Stimulated activated memory B cell treated with anti-CD40 and anti-IgM and Interleukin-4, amounts not matched to agents 10 μg/mL and 1 μg/mL and 100 μg/mL, for 72 hours (primary cell): ENCODE results near the gene ADAP1.

ENCODE experiments used
- ATAC-seq: fragments of 150-1000 bp; cut with Tn5 transposase; 2 replicates; pipeline ENCODE4 v1.10.0; 2021
- H3K27ac Mint-ChIP-seq: one replicate; pipeline ENCODE4 v1.8.0; 2022; ENCODE audit warnings: mild to moderate bottlenecking, mixed read lengths
- H3K27me3 Mint-ChIP-seq: one replicate; pipeline ENCODE4 v1.8.0; 2022; ENCODE audit warnings: mixed read lengths
- H3K36me3 Mint-ChIP-seq: one replicate; pipeline ENCODE4 v1.8.0; 2022; ENCODE audit warnings: mixed read lengths
- H3K4me1 Mint-ChIP-seq: one replicate; pipeline ENCODE4 v1.8.0; 2022; ENCODE audit warnings: mixed read lengths
- H3K4me3 Mint-ChIP-seq: one replicate; pipeline ENCODE4 v1.8.0; 2022; ENCODE audit warnings: mild to moderate bottlenecking, moderate library complexity, mixed read lengths
- H3K9me3 Mint-ChIP-seq: one replicate; pipeline ENCODE4 v1.8.0; 2022; ENCODE audit warnings: mixed read lengths

Gene ADAP1

DNA sequence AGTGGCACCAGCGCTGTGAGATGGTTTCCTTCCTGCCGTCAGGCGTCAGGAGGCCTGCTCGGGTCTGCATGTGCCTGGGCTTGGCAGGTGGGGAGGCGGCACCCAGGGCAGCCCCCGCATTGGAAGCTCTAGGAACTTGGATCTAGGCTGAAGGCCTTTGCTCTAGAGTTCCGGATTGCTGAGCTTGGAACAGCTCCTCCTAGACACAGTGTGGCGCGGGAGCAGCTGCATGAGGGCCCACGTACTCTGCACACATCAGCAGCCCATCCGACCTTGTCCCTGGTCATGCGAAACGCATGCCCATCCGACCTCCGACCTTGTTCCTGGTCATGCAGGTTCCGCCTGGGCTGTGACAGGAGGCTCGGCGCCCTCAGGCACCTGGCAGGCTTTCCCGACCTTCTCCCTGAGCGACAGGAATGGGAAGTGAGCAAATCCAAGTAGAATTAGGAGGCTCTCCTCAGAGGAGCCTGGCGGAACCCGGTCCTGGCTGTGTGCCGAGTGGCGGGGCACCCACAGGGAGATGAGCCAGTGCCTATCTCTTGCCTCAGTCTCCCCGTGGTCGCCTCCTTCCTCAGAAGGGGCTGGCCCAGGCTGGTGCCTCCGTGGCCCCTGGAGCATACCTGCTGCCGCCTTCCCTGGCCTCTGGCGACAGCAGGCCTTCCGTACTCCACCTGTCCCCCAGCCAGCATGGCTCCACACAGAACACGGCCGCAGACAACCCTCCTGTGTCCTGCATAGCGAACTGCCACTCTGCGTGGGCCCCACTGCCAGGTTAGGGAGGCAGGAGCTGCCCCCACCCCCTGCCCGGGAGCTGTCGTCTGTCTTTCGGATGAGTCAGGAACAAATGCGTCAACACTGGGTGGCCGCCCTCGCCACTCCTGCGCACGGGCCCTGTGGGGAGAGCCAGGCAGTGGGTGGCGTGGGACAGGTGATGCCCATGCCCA is 66.1 kb downstream of the ADAP1 start:
- Mint-ChIP-seq H3K27ac (peak overlapping the region; percentile 74), H3K4me1 (peaks cover 22% of the 10 kb centered on the region), H3K4me3 (no peak overlapping the region), H3K36me3 (peaks cover 59% of the 10 kb centered on the region), H3K9me3 (peaks cover 8% of the 10 kb centered on the region), H3K27me3 (no peaks in the 10 kb centered on the region)
- ATAC-seq: no peak

DNA sequence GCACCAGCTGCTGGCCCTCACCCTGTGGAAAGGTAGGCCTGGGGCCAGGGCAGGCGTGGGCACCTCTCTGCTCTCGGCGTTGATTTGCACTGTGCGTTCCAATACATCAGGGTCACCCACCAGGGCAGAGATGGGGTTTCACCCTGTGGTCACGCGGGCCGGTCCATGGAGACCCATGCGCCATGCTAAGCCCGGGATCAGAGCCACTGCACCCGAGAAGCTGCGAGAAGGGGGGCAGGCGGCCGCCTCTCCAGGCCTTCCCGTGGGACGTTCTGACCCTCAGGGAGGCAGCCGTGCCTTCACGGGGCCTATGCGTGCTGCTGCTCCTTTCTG is 67.0 kb downstream of the ADAP1 start:
- peaks cover 2% of the 10 kb centered on the region for H3K9me3 Mint-ChIP-seq
- H3K27ac Mint-ChIP-seq: no peak overlapping the region
- peaks cover 16% of the 10 kb centered on the region for H3K4me1 Mint-ChIP-seq
- H3K27me3 Mint-ChIP-seq: no peaks in the 10 kb centered on the region
- H3K36me3 Mint-ChIP-seq: peaks cover 50% of the 10 kb centered on the region
- H3K4me3 Mint-ChIP-seq: no peak overlapping the region
- ATAC-seq: no peak

DNA sequence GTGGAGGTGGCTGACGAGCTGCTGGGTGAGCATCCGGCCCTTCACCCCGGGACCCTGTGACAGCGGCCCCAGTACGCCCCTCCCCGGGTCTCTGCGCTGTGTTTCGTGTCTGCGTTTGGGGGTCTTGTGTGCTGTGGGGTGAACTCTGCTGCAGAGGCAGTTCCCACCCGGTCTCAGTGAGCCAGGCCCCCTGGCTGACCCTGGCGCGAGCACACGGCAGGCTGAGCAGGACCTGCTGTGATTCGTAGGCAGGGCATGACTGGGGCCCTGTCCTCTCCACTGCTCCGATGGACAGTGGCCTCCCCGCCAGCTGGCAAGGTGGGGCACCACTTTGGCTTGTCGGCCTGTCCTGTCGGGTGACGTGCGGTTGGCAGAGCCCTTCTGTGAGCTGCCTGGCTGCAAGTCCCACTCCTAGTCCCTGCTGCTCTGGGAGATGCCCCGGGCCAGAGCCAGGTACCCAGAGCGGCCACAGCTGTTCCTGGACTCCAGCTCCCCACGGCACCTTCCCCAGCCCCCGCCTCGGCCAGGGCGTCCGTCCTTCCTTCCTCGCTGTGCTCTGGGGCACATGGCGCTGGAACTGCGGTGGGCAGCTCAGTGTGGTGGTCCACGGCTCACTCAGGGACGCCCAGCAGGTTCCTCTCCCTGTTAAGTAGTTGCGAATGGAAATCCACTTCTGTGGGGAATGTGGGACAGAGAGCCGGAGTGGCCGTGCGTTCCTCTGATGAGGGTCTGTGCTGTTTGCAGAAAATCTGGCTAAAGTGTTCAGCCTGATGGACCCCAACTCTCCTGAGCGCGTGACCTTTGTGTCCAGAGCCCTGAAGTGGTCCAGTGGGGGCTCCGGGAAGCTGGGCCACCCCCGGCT is 67.6 kb downstream of the ADAP1 start:
- Mint-ChIP-seq H3K27me3 (no peaks in the 10 kb centered on the region), H3K27ac (no peak overlapping the region), H3K36me3 (peaks cover 44% of the 10 kb centered on the region), H3K4me3 (no peak overlapping the region), H3K9me3 (no peaks in the 10 kb centered on the region), H3K4me1 (peaks cover 18% of the 10 kb centered on the region)
- ATAC-seq: no peak

GRCh38 chr7:885893-886625 is 68.4 kb downstream of the ADAP1 start:
- no peak for ATAC-seq
- no peaks in the 10 kb centered on the region for H3K27me3 Mint-ChIP-seq
- H3K36me3 Mint-ChIP-seq: peaks cover 36% of the 10 kb centered on the region
- H3K4me3 Mint-ChIP-seq: no peak overlapping the region
- H3K9me3 Mint-ChIP-seq: no peaks in the 10 kb centered on the region
- peaks cover 20% of the 10 kb centered on the region for H3K4me1 Mint-ChIP-seq
- H3K27ac Mint-ChIP-seq: no peak overlapping the region

DNA sequence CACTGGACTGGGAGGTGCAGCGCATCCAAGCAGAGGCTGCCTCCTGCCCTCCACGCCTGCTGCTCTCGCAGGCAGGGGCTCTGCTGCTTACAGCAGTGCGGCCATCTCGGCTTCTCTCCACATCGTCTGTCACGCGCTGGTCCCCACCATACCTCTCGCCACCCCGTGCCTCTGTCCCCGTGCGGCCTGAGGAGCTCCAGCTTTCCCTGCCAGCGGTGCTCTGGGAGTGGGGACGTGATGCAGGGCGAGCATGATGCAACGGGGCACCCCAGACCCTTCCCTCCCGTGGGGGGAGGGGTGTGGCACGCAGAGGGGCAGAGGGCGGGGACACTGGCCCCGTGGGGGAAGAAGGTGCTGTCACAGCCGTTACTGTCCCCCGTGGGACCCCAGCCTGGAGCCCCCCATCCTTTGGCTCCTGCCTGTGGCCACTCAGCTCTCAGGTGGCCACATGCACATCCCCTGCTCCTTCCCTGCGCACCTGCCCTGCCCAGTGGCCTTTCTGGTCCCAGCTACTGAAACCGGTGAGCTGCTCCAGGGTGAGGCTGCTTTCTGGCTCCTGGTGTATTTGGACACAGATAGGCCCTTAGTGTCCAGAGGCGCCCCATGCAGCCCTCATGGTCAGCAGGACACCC is 69.1 kb downstream of the ADAP1 start:
- Mint-ChIP-seq H3K4me3 (no peak overlapping the region), H3K36me3 (peaks cover 29% of the 10 kb centered on the region), H3K27ac (no peak overlapping the region), H3K4me1 (peaks cover 20% of the 10 kb centered on the region), H3K27me3 (no peaks in the 10 kb centered on the region), H3K9me3 (no peaks in the 10 kb centered on the region)
- ATAC-seq: no peak

- Mint-ChIP-seq H3K4me1 (peaks cover 19% of the 10 kb centered on the region), H3K9me3 (no peaks in the 10 kb centered on the region), H3K4me3 (no peak overlapping the region), H3K36me3 (peaks cover 26% of the 10 kb centered on the region), H3K27ac (no peak overlapping the region), H3K27me3 (no peaks in the 10 kb centered on the region)
- ATAC-seq: no peak
These were observed 70.1 kb downstream of the ADAP1 start for GRCh38 chr7:884191-885003.

DNA sequence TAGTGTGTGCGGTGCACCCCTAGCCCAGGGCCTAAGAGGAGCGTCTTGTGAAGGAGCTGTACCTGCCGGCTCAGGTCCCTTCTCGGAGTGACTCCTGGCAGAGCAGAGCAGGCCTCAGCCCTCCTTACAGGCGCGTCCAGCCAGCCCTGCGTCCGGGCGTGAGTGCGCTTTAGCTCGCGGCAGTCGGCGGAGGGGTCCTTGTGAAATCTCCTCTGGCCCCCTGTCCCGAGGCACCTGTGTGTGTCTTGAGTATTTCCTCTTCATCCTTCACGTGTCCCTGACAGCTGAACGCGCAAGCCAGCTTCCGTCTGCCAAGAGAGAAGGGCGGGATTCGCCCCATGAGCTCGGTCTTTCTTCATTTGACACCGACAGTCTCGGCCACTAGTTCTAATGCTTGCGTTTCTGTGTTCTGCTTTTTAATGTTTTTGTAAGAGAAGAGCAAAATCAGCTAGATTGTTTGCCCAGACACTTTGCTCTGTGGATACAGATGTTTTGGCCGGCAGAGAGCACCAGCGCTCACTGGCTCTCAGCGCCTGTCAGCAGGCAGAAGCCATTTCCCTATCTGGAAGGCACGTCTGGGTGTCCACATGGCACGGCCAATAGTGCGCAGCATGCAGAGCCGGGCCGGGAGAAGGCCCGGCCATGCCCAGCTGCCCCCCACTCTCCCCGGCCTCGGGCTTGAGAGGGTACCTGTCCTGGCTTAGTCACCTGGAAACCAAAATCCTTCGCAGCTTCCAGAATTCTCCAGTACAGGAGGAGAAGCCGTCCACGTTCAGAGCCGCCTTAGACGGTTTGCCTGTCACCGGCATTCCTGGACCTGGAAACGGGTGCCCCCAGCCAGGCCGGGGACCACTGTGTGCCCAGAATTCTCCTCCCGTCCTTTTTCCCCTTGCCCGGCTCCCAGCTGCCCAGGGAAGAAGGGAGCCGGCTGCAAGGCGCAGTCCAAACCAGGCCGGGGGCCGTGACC is 71.1 kb downstream of the ADAP1 start:
- Mint-ChIP-seq H3K4me3 (no peak overlapping the region), H3K27ac (no peak overlapping the region)

GRCh38 chr7:882336-883035 is 72.0 kb downstream of the ADAP1 start:
- Mint-ChIP-seq H3K36me3 (peaks cover 7% of the 10 kb centered on the region), H3K27me3 (no peaks in the 10 kb centered on the region), H3K27ac (no peak overlapping the region), H3K9me3 (no peaks in the 10 kb centered on the region), H3K4me3 (no peak overlapping the region), H3K4me1 (peaks cover 29% of the 10 kb centered on the region)
- ATAC-seq: no peak

More for the DNA sequence above, 71.1 kb downstream of the ADAP1 start:
- Mint-ChIP-seq H3K36me3 (peaks cover 16% of the 10 kb centered on the region), H3K4me1 (peaks cover 20% of the 10 kb centered on the region), H3K9me3 (no peaks in the 10 kb centered on the region), H3K27me3 (no peaks in the 10 kb centered on the region)
- ATAC-seq: no peak

DNA sequence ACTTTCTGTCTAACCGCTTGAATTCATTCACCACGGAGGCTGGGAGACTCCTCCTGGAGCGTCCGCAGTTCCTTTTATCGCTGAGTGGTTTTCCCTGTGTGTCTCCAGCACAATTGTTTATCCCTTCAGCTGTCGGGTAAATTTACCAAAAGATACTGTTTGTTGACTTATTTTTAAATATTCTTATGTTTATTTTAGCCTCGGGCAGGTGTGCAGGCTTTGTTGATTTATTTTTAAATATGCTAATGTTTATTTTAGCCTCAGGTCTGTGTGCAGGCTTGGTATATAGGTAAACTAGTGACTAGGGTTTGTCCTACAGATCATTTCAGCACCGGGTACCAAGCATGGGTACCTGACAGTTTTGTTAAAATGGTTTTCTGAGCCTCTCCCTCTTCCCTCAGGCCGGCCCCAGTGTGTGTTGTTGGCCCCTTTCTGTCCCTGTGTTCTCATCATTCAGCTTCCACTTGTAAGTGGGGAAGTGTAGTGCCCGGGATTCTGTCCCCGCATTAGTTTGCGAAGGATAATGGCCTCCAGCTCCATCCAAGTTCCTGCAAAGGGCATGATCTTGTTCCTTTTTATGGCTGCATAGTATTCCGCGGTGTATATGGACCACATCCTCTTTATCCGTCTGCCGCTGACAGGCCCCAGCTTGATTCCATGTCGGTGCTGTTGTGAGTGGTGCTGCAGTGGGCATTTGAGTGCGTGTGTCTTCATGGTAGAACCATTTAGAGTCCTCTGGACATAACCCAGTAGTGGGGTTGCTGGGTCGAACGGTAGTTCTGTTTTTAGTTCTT is 72.8 kb downstream of the ADAP1 start:
- H3K27me3 Mint-ChIP-seq: no peaks in the 10 kb centered on the region
- no peaks in the 10 kb centered on the region for H3K36me3 Mint-ChIP-seq
- ATAC-seq: no peak
- H3K27ac Mint-ChIP-seq: no peak overlapping the region
- H3K9me3 Mint-ChIP-seq: no peaks in the 10 kb centered on the region
- no peak overlapping the region for H3K4me3 Mint-ChIP-seq
- peaks cover 36% of the 10 kb centered on the region for H3K4me1 Mint-ChIP-seq

DNA sequence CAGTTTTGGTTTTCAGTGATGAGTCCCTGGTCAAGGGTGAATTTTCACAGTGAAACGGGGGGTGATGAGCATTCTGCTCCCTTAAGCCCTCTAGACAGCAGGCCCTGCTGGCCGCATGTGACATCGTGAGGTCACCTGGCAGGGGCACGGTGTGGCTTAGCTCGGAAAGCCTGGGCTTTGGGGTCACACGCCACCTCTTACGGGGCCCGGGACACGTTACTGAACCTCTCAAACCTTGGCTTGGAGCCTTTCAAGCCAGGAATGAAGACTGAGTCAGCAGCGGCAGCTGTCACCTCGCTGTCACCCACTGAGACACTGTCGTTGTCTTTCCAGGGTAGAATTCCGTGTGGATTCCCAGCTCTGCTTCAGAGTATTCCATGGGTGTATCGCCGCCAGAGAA is 74.0 kb downstream of the ADAP1 start:
- no peaks in the 10 kb centered on the region for H3K9me3 Mint-ChIP-seq
- H3K27ac Mint-ChIP-seq: no peak overlapping the region
- H3K4me3 Mint-ChIP-seq: no peak overlapping the region
- no peaks in the 10 kb centered on the region for H3K27me3 Mint-ChIP-seq
- peaks cover 36% of the 10 kb centered on the region for H3K4me1 Mint-ChIP-seq
- ATAC-seq: no peak
- no peaks in the 10 kb centered on the region for H3K36me3 Mint-ChIP-seq

DNA sequence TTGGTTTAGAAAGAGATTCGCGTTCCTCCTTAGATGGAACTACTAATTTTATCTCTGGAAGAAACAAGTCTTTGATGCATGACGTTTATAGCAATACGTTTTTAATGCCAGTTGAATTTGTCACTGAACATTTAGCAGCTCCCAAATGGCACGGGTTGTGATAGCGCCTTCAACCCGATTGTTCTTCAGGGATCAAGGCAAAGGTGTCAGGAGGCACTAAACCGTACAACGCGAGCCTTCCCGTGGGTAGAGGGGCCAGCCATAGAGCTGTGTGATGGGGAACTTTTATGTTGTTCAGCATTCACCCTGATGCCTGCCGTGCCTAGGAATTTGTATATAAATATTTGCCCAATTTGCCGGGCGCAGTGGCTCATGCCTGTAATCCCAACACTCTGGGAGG is 74.8 kb downstream of the ADAP1 start:
- no peak overlapping the region for H3K4me3 Mint-ChIP-seq

DNA sequence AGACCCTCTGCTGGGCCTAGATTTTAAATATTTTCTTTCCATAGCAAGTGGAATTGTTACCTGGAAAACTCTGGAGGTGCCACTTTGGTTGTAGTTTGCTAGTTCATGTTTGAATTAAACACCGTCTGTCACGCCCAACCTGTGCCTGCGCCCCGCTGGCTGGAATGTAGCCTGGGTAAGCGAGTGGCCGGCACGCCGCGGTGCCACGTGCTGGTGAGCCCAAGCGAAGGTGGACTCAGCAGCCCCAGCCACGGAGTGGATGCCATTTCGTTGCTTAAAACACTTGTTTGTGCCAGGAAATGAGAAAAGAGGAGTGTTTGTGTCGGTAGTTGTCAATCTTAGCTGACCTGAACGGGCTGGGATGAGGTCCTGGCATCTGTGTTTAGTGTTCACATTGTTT is 75.4 kb downstream of the ADAP1 start:
- H3K27ac Mint-ChIP-seq: no peak overlapping the region
- peaks cover 31% of the 10 kb centered on the region for H3K4me1 Mint-ChIP-seq
- peak overlapping the region; percentile 25 for H3K4me3 Mint-ChIP-seq
- H3K9me3 Mint-ChIP-seq: no peaks in the 10 kb centered on the region
- no peaks in the 10 kb centered on the region for H3K36me3 Mint-ChIP-seq
- no peak for ATAC-seq
- no peaks in the 10 kb centered on the region for H3K27me3 Mint-ChIP-seq

More for the DNA sequence above, 74.8 kb downstream of the ADAP1 start:
- Mint-ChIP-seq H3K36me3 (no peaks in the 10 kb centered on the region), H3K4me1 (peaks cover 35% of the 10 kb centered on the region), H3K27me3 (no peaks in the 10 kb centered on the region), H3K27ac (no peak overlapping the region), H3K9me3 (no peaks in the 10 kb centered on the region)
- ATAC-seq: no peak
